EH (cell line): Measurements from ENCODE around the gene RFX4.

Experiments
- DNase-seq: peaks from one replicate; pipeline ENCODE4 v3.0.0-alpha.2; 2015; ENCODE audit warnings: low read depth

RFX4 gene

DNA sequence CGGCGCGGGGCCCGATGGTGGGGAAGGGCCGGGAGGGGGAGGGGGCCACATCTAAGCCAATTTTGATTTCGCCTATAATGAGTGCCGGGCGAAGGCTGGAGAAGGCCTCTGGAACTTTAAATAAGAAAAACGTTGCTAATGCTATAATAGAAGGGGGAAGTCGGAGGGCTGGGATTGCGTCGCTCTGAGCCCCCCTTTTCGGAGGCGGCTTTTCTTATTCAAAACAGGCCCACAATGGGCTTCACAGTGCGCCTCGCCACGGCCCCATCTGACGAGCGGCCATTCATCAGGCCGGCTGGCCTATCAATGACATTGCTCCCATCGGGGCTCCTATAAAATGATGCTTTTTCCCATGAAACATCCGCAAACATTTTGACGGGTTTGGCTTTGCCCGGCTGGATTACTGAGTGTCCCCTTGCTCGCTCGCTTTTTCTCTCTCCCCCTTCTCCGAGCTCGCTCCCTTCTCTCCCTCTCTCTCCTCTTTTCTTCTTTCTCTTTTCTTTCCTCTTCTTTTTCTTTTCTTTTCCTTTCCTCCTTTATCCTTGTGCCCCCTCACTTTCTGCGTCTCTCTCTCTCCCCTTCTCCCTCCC, at the start of gene RFX4:
Gene RFX4 (plus strand): TSS at position 364 of the 590 bp plus-strand sequence. CDS start 317 bp downstream, outside the sequence.
- no peak for DNase-seq

DNA sequence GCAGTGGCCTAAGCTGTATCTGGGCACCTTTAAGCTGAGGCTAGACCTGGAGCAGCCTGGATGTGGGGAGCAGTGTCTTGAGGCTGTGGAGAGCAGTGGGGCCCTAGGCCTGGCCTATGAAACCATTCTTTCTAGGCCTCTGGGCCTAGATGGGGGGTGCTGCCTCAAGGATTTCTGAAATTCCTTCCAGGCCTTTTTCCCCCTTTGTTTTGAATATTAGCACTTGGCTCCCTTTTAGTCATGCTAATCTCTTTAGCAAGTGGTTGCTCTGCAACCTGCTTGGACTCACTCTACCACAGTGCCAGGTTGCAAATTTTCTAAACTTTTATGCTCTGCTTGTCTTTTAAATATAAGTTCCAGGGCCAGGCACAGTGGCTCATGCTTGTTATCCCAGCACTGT, 41.6 kb upstream of the RFX4 start:
- DNase-seq = no peak

DNA sequence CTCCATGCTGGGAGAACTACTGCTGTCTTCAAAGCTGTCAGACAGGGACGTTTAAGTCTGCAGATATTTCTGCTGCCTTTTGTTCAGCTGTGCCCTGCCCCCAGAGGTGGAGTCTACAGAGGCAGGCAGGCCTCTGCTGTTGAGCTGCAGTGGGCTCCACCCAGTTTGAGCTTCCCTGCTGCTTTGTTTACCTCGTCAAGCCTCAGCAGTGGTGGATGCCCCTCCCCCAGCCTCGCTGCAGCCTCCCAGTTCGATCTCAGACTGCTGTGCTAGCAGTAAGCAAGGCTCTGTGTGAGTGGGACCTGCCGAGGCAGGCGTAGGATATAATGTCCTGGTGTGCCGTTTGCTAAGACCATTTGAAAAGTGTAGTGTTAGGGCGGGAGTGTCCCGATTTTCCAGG, 31.4 kb upstream of the RFX4 start:
- no peak for DNase-seq

DNA sequence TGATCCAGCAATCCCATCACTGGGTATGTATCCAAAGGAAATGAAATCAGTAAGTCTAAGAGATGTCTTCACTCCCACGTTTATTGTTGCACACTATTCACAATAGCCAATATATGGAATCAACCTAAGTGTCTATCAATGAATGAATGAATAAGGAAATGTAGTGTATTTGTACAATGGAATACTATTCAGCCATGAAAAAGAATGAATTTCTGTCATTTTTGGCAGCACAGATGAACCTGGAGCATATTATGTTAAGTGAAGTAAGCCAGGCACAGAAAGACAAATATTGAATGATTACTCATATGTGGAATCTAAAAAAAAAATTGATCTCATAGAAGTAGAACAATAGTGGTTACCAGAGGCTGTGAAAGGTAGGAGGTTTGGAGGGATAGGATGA, 30.6 kb upstream of the RFX4 start:
- no peak for DNase-seq

DNA sequence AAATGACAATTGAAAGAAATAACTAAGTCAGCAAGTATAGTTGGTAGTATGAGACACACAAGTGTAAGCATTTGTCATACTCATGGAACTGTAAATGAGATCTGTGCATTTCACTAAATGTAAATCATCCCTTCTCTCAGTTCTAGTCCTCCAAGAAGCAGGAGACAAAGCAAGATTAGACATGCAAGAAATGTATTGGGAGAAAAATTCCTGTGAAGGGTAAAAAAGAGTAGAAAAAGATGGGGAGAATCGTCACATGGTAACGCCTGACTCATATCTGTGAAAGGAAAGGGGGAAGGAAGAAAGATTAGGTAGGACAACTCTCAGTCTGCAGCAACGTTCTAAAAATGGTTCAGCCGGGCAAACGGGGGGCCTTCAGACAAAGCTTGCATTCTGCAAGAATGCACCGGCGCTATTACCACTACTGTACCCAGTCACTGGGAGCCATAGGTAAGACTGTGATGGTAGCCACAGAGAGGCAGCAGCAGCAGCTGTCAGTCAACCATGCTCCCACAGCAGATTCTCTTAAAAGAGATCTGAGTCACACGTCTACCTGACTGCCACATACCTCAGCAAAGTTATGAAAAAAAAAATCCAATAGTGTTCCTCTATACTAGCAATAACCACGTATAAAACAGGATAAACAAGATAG, 18.0 kb upstream of the RFX4 start:
- DNase-seq = no peak

DNA sequence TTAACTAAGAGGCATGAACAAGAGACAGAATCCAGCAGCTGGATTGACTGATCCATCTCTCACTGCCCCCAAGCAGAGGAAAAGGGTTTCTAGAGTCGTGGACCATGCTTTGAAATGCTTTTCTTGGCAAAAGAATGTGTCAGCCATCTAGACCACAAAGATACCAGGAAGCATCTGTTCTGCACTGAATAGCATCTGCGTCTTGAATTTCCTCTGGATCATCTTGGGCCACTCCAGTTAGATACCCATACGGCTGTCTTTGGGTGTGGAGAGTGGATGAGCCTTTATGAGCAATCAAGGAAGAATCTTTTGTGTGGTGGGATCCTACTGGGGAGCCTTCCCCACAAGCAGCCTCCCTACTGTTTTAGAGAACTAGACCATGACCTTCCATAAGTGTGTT, 16.0 kb upstream of the RFX4 start:
- DNase-seq = no peak

DNA sequence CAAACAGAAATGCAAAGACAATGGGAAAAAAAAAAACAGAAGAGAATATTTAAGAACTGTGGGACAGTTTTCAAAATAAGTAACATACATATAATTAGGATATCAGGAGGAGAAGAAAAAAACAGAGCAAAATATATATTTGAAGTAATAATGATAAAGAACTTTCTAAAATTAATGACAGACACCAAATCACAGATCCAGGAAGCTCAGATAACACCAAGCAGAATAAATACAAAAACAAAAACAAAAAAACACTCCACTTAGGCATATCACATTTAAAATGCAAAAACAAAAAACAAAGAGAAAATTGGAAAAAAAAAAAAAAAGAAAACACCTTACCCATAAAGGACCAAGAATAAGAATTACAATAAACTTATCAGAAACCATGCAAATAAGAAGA, 9.6 kb upstream of the RFX4 start:
- DNase-seq = no peak

DNA sequence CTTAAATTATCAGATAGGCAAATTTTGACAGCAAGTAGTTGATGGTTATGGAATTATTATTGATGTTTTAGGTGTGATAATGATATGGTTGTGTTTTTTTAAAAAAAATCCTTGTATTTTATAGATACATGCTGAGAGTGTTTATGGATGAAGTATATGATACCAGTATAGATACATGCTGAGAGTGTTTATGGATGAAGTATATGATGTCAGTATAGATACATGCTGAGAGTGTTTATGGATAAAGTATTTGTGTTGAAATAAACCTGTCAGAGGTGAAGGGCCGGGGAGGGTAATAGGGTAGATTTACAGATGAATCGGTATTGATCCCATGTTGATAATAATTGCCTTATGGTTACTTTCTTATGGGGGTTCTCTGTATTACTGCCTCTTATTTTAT, 6.0 kb upstream of the RFX4 start:
- no peak for DNase-seq

DNA sequence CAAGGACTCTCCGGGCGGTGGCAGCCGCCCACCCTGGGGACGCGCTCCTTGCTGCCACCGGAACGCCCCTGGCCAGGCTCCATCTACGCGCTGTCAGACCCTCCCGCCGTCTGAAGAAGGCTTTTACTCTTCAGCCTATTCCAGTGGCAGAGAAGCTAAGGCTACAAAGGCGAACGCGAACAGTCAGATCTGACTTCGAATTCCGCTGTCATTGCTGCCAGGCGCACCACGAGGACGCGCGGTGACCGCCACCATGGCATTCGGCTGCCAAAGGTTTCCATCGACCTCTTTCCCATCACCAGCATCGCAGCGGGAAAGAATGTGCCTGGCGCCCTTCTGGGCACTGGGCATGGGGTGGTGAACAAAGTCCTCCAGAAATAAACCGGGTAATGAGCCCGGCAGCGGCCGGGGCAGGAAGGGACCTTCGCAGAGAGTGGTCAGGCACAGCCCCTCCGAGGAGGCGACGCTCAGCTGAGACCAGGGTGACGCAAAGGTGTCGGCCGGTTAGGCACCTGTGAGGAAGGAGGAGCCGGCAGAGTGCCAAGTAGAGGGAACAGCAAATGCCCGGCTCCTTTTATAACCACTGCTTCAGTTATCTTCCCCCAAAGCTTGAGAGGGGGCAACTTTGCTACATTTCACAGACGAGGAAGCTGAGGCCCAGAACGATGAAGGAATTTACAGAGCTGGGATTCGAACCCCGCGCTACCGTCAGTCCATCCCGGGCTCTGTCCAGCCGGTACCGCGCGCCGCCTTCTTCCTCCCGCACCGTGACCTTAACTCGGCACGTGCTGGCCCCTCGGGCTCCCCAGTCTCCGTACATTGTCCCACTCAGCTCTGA, 1.9 kb upstream of the RFX4 start:
- no peak for DNase-seq

DNA sequence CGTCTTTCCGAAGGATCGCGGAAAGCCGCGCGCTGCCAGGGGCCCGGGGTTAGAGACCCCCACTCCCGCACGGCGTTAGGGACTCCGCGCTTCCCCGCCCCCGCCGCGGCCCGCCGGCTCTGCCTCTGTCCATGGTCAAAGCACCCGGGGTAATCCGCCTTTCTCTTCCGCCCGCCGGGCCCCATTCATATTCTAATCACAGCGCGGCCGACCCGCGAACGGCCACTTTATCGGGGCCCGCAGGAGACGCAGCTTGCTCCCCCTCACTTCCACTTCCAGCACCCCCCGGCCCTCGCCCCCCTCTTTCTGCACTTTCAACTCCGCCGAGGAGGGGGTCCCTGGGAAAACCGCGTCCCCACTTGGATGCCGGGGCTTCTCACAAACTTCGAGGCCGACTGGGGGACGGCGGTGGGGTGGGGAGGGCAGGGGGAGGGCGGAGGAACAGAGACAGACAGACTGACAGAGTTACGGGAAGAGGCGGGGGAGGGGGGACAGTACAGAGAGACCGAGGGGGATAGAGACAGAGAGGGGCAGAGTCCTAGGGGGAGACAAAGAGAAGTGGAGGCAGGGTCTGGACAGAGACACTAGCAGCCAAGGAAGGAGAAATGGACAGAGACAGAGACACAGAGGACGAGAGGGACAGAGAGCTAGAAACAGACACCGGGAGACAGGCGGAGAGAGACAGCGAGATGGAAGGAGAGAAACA, 1.1 kb upstream of the RFX4 start:
- DNase-seq = peak; percentile 16

DNA sequence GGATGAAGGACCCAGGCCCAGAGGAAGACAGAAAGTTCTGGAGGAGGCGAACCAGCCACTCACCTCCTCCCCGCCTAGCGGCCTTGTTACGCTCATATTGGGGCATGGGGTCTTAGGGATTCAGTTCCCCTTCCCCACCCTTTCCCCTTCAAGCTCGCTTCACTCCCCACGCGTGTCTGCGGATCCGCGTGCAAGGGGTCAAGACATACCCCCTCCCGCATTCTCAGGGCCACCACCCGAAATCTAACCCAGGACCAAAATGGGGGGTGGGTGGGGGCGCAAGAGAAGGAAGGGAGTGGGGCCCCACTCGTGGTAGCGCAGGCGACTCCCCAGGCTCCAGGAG, 584 bp upstream of the RFX4 start:
- no peak for DNase-seq

DNA sequence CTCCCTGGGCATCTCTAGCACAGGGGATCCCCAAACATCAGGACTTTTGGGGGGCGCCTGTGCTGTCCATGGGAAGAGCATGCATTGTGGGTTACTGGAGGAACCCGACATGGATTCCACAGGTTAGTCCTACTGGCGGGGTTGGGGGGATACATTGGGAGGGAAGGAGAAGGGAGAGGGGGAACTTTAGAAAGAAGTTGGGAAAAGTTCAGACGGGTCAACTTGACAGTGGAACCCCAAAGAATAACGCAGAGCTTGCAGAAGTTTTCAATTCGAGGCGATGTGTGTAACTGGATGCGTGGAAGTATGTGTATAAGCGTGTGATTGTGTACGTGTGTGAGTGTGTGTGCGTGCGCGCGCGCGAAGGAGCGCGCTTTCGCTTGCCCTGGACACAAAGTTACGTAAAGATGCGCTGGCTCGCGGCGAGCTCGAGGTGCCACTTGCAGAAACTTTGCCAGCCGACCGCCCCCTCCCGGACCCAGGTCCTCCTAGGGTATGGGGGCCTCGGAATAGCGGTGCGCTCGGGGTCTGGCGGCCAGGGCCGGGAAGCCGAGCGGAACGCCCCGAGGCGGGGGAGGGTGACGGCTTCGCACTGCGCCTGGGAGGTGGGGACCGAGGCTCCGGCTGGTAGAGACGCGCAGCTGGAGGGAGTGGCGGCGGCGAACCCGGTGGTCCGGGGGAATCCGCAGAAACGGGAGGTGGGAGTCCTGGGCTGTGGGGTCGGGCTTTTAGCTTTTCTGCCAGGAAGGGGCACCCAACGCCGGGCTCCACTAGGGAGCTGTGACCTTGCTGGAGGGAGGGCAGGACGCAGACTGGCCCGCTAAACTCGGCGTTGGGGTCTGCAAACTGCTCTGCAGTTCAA, 669 bp downstream of the RFX4 start:
- peak; percentile 12 for DNase-seq

DNA sequence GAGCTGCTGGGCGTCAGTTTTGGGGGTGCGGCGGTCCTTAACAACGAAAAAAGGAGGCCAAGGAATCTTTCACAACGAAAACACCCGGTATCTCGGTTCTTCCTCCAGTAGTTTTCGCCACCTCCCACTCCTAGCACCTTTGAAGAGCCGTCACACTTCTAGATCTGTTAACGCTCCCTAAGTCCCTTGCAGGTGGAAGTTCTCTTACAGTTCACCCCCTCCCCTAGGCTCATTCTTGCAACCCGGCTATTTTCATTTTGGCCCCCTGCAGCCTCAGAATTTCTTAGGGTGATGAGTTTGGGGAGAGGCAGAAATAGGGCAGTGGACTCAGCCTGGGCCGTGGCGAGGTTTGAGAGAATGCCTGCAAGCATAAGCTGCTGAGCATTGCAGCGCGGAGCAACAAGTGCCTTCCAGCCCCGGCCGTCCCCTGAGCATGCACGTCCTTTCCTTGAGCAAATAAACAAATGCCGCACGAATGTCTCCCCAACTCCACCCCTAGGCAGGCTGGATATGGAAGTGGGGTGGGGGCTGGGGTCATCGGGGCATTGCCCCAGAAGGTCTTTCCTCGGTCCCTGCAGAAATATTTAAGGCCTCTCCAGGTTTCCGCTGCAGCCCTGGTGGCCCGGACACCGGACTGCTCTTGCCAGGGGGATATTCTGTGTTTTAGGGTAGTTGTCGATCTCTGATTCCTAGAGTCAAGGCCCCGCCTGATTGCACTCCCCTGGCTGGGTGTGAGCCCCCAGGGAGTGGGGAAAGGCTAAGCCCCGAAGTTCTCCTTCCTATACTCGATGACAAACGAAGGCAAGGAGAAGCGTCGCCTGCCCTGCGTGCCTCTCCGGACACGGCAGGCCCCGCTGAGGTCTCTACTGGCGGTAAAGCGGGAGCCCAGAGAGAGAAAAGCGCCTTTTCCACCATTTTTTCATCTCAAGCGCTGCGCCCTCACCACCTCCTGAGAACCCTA, 1.6 kb downstream of the RFX4 start:
- DNase-seq = no peak

DNA sequence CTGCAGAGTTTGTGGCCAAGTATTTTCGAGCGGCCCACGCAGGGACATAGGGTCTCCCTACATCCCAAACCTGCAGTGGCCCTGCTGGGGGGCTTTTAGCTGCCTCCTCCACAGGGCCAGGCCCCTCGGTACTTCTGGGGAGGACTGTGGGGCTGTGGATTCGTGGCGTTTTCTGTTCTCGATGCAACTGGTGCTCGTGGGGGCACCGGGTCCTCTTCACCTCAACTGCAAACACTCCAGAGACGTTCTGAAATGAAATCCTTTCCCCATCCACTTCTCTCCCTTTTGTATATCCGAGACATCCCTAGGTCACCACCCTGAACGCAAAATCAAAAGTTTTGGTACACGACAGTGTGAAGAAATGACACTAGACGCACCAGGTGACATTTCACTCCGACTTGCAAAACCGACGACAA, 2.3 kb downstream of the RFX4 start:
- no peak for DNase-seq

DNA sequence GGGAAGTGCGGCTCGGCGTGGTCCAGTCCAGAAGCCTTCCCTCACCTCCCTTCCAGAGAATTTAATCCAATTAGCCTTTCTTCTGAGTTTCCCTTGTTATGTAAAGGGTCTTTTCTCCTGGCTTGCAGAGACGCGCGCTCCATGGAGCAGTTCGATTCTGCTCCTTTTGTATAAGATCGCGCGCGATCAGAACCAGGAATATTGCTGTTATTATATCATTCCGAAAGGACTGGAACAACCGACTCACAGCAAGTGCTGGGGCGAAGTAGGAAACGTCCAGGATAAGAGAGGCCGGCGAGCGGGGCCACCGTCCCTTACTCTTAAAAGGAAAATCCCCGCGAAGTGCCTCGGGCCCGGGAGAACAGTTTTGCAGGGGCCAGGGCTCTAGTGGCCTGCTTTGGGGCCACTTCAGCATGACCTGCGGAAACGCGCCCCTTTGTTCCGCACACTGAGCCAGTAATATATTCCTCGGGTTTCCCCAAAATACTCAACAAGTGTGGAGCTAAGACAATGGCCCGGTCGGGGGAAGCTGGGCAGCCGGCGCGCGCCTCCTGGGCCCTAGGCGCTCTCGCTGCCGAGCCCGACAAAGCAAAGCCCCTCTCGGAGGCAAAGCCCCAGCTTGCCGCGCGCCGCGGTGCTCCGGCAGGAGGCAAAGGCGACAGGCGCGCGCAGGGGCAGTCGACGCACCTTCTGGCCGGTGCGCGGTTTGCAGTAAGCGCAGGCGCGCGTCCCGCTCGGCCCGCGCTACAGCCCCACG, 2.9 kb downstream of the RFX4 start:
- DNase-seq = no peak

DNA sequence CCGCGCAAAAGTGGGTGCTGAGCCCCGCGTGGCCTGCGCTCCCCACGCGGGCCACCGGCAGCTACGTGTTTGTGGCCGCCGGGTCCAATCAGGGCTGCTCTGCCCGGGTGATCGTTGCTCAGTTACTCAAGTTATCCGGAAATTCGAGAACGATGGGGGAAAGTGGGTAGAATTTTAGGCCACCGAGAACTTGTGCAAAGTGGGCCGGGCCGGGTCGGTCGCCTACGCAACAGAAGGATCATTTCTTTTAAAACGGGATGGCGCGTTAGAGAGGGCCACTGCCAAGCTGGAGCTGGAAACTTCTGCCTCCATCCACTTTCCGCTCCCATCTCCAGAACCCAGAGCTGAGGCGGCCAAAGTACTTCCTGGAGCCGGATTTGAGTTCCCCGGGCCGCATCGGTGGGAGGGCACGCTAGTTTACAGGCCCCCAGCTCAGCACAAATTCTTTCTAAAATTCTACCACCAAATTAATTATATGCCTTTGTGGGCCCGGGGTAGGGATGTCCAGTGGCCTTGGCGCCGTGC, 3.5 kb downstream of the RFX4 start:
- no peak for DNase-seq

DNA sequence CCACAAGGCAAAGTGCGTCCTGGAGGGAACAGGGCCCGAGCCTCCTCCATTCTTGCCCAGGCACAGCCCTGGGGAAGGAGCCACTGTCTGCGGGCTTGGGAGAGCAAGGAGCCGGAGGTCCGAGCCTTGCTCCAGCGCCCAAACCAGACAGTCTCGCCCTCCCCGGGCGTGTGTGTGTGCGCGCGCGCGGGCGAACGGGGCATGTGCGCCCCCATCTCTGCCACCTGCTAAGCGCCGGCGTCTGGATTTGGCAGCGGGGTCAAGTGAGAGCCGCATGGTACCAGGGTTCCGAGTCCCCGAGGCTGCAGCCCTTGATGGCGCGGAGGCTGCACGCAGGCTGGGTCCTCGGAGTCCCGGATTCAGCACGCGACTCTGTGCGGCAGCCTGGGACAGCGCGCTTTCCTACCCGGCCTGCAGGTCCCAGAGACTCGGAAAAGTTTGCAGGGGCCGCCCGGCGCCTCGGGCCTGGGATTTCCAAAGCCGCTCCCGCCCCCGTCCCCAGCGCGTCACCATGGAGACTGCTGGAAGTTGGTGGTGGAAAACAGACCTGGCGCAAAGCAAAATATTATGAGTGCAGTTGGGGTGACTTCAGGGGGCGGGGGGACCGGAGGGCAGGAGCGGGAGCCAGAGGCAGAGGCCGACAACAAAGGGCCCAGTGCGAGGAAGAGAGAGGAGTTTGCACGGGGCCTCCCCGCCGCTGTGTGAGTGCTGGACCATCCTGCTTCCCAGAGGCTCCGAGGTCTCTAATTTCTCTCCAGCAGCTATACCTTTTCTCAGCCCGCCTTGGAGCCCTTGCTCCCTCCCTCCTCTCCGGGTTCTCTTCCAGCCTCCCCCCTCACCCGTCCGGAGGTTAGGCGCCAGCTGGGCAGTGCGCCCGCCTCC, 4.2 kb downstream of the RFX4 start:
- no peak for DNase-seq

DNA sequence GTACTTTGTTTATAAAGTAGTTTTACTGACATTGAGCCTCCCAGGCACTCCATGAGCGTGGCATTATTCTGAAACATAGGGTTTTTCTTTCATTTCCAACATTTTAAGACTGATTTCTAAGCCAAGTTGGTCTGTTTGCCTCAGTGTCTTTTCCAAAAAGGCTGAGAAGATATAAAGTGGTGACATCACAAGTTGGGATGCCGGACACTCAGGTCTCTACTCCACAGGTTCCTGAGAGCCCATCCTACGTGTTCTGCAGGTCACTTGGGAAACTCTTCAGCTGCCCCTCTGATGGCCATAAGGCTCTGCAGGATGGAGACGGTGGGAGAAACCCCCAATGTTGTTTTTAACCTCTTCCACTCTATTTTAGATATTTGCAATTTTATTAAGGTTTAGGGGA, 6.0 kb downstream of the RFX4 start:
- no peak for DNase-seq

DNA sequence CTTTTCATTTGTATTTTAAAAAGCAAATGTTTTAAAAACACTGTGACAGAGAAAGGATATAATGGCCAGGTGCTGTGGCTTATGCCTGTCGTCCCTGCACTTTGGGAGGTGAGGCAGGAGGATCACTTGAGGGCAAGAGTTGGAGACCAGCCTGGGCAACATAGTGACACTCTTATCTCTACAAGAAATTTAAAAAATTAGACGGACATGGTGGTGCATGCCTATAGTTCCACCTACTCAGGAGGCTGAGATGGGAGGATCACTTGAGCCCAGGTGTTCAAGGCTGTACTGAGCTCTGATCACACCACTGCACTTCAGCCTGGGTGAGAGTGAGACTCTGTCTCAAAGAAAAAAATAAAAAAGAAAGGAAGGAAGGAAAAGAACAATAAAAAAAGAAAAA, 7.8 kb downstream of the RFX4 start:
- no peak for DNase-seq
